ENCODE data around the gene ZNF14.

GRCh38 chr19:19686580-19686979, 46.3 kb downstream of the ZNF14 start:
- TF ChIP-seq, protein P1, sequence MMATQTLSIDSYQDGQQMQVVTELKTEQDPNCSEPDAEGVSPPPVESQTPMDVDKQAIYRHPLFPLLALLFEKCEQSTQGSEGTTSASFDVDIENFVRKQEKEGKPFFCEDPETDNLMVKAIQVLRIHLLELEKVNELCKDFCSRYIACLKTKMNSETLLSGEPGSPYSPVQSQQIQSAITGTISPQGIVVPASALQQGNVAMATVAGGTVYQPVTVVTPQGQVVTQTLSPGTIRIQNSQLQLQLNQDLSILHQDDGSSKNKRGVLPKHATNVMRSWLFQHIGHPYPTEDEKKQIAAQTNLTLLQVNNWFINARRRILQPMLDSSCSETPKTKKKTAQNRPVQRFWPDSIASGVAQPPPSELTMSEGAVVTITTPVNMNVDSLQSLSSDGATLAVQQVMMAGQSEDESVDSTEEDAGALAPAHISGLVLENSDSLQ (IDR thresholded peaks at IDR 0.05): no peak
- TF ChIP-seq FOXA1 (IDR thresholded peaks at IDR 0.05) (no peak), SP1 (IDR thresholded peaks at IDR 0.05) (no peak)
